Gastrocnemius medialis (tissue), 4 donors: Measurements from ENCODE around the gene BSN.

ENCODE experiments used
- POLR2A ChIP-seq, 2 donors: fragments of 450-650 bp; IDR thresholded peaks; one replicate each; pipeline ENCODE4 v1.6.1; 2017; ENCODE audit warnings: antibody characterized with exemption in 2 of 2, mild to moderate bottlenecking in 2 of 2, moderate library complexity in 2 of 2
- TF ChIP-seq, protein P1 (sequence below), 5 experiments: fragments of 450-650 bp in 3 of 5; fragments of 200-600 bp in 2 of 5; sonication (generic) in 2 of 5; IDR thresholded peaks in 4 of 5; conservative IDR thresholded peaks in 1 of 5; 1 replicate in 4 of 5; 2 replicates in 1 of 5; pipeline ENCODE4 v1.5.1; 2016 to 2019; ENCODE audit warnings: antibody characterized with exemption in 5 of 5, mild to moderate bottlenecking in 3 of 5, moderate library complexity in 3 of 5

DNA sequence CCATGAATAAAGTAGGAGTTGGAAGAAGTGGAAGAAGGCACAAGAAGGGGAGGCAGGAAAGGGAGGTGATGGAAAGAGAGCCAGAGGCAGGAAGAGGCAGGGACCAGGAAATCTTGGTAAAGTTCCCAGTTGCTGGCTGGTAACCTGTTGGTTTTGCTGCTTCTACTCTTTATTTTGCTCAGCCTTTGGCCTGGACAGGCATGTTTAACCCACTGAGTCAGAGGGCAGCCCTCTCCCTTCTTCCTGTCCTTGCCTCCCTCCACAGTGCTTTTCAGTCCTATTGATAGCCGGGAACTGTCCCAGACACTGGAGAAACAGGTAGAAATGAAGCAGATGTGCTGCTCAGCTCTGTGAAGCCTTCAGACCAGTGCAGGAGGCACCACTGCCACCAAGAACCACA, 76.5 kb downstream of the BSN start:
- TF ChIP-seq, protein P1, sequence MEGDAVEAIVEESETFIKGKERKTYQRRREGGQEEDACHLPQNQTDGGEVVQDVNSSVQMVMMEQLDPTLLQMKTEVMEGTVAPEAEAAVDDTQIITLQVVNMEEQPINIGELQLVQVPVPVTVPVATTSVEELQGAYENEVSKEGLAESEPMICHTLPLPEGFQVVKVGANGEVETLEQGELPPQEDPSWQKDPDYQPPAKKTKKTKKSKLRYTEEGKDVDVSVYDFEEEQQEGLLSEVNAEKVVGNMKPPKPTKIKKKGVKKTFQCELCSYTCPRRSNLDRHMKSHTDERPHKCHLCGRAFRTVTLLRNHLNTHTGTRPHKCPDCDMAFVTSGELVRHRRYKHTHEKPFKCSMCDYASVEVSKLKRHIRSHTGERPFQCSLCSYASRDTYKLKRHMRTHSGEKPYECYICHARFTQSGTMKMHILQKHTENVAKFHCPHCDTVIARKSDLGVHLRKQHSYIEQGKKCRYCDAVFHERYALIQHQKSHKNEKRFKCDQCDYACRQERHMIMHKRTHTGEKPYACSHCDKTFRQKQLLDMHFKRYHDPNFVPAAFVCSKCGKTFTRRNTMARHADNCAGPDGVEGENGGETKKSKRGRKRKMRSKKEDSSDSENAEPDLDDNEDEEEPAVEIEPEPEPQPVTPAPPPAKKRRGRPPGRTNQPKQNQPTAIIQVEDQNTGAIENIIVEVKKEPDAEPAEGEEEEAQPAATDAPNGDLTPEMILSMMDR (IDR thresholded peaks at IDR 0.05 in 4 of 5, conservative IDR thresholded peaks at IDR 0.05 in 1 of 5) = no peak
- no peak for TF ChIP-seq POLR2A (IDR thresholded peaks at IDR 0.05)
